Endothelial cell of umbilical vein (primary cell): ENCODE measurements around the gene BBLN. TPM values are rescaled to one million over a fixed set of nuclear protein-coding genes. Genes with fewer than 3 reads are reported as not detected.

ENCODE experiments used
- BruUV-seq: library from RNA; stranded (reverse); fragments of 400-500 nt; replicated peaks from 2 replicates; lab custom pipeline; 2021; lab: Mats Ljungman, UMichigan
- CTCF ChIA-PET: fragments of 300-600, 350-600 bp; sonication (Branson Sonifier 250); formaldehyde crosslinking; loops from one replicate; lab custom pipeline; 2021; ENCODE audit warnings: antibody characterized with exemption, inconsistent platforms; lab: Charles Lee
- POLR2A ChIA-PET: fragments of 300-600, 350-600 bp; sonication (Branson Sonifier 250); formaldehyde crosslinking; loops from one replicate; lab custom pipeline; 2021; ENCODE audit warnings: antibody characterized with exemption, inconsistent platforms; lab: Charles Lee
- DNase-seq: peaks from one replicate; pipeline ENCODE4 v3.0.0-alpha.2; 2011; ENCODE audit warnings: low read depth, low spot score
- FAIRE-seq: peaks from 2 replicates; lab custom pipeline; 2011; peaks lifted over from hg19 to GRCh38; lab: Jason Lieb, UNC
- H2AFZ ChIP-seq: 2 replicates; pipeline ENCODE4 v1.6.0; 2012; ENCODE audit warnings: low read depth, low read length, control low read depth, inconsistent platforms
- H3K27ac ChIP-seq: 2 replicates; pipeline ENCODE4 v1.5.1; 2011; ENCODE audit warnings: low read depth, mild to moderate bottlenecking, control low read depth, low read length, moderate library complexity; ENCODE audit not compliant: insufficient read depth
- H3K27me3 ChIP-seq, 2 experiments: 2 replicates each; pipeline versions ENCODE4 v1.6.0 to v1.6.1; 2011; ENCODE audit warnings: low read length in 2 of 2, mixed read lengths in 1 of 2; ENCODE audit not compliant: control insufficient read depth in 2 of 2, insufficient read depth in 2 of 2
- H3K36me3 ChIP-seq, 2 experiments: 2 replicates in 1 of 2; 3 replicates in 1 of 2; pipeline ENCODE4 v1.5.1; 2011; ENCODE audit warnings: low read length in 2 of 2, mild to moderate bottlenecking in 1 of 2, moderate library complexity in 1 of 2; ENCODE audit not compliant: control insufficient read depth in 2 of 2, insufficient read depth in 2 of 2; ENCODE audit errors: extremely low read depth in 1 of 2
- H3K4me1 ChIP-seq: 3 replicates; pipeline ENCODE4 v1.5.1; 2011; ENCODE audit warnings: mild to moderate bottlenecking, low read length; ENCODE audit not compliant: control insufficient read depth, insufficient read depth; ENCODE audit errors: extremely low read depth
- H3K4me2 ChIP-seq: 2 replicates; pipeline ENCODE4 v1.6.1; 2011; ENCODE audit warnings: low read length, control low read depth, mixed read lengths; ENCODE audit not compliant: insufficient read depth
- H3K4me3 ChIP-seq, 3 experiments: fragments of 200-600 bp in 1 of 3; sonication (generic), shearing (Covaris generic) in 1 of 3; replicated peaks in 1 of 3; 2 replicates each; pipeline ENCODE4 v1.5.1; 2011 to 2016; ENCODE audit warnings: control low read depth in 3 of 3, low read length in 3 of 3, mild to moderate bottlenecking in 2 of 3, inconsistent platforms in 1 of 3, low read depth in 1 of 3, moderate library complexity in 1 of 3; ENCODE audit not compliant: insufficient read depth in 1 of 3
- H3K79me2 ChIP-seq: 2 replicates; pipeline ENCODE4 v1.6.0; 2012; ENCODE audit warnings: low read length, inconsistent platforms; ENCODE audit not compliant: control insufficient read depth, insufficient read depth
- H3K9ac ChIP-seq: replicated peaks from 2 replicates; pipeline ENCODE3; 2011; ENCODE audit warnings: low read length, control low read depth; ENCODE audit not compliant: insufficient read depth; ENCODE audit errors: extremely low read depth
- H3K9me1 ChIP-seq: replicated peaks from 3 replicates; pipeline ENCODE4 v1.6.0; 2011; ENCODE audit warnings: mild to moderate bottlenecking, low read length; ENCODE audit not compliant: control insufficient read depth, insufficient read depth; ENCODE audit errors: extremely low read depth
- H3K9me3 ChIP-seq: replicated peaks from 2 replicates; pipeline ENCODE4 v1.5.1; 2012; ENCODE audit warnings: low read length, inconsistent platforms; ENCODE audit not compliant: control insufficient read depth, insufficient read depth
- H4K20me1 ChIP-seq: replicated peaks from 2 replicates; pipeline ENCODE3; 2011; ENCODE audit warnings: mild to moderate bottlenecking, low read length; ENCODE audit not compliant: control insufficient read depth, insufficient read depth; ENCODE audit errors: extremely low read depth
- CTCF ChIP-seq, 2 donors: IDR thresholded peaks; 1 replicate in 1 of 2; 2 replicates in 1 of 2; pipeline ENCODE4 v1.5.1; 2011; ENCODE audit warnings: low read length in 2 of 2, mild to moderate bottlenecking in 2 of 2, moderate library complexity in 2 of 2, control low read depth in 1 of 2, inconsistent platforms in 1 of 2, low read depth in 1 of 2; ENCODE audit not compliant: insufficient read depth in 1 of 2; ENCODE audit errors: extremely low read depth in 1 of 2
- EZH2 ChIP-seq: IDR thresholded peaks from 2 replicates; pipeline ENCODE4 v1.6.1; 2012; ENCODE audit warnings: borderline replicate concordance, low read depth, mild to moderate bottlenecking, moderate library complexity, low read length, inconsistent platforms; ENCODE audit not compliant: severe bottlenecking
- FOS ChIP-seq: IDR thresholded peaks from 2 replicates; pipeline ENCODE4 v1.6.1; 2011; ENCODE audit warnings: mild to moderate bottlenecking, low read length, moderate library complexity, borderline replicate concordance; ENCODE audit not compliant: insufficient read depth
- GATA2 ChIP-seq: IDR thresholded peaks from 2 replicates; pipeline ENCODE4 v1.7.0; 2011; ENCODE audit warnings: low read depth, mild to moderate bottlenecking, moderate library complexity, mixed read lengths, low read length; ENCODE audit not compliant: insufficient read length, insufficient read depth
- JUN ChIP-seq: IDR thresholded peaks from 2 replicates; pipeline ENCODE4 v1.6.1; 2011; ENCODE audit warnings: borderline replicate concordance, low read depth; ENCODE audit not compliant: insufficient read length, insufficient read depth
- MYC ChIP-seq: IDR thresholded peaks from one replicate; pipeline ENCODE4 v1.6.1; 2011; ENCODE audit warnings: mild to moderate bottlenecking, low read depth, low read length
- POLR2A ChIP-seq: IDR thresholded peaks from 2 replicates; pipeline ENCODE4 v1.6.1; 2012; ENCODE audit warnings: low read depth, mild to moderate bottlenecking, control low read depth, low read length
- POLR2AphosphoS5 ChIP-seq: IDR thresholded peaks from 2 replicates; pipeline ENCODE4 v1.6.1; 2012; ENCODE audit warnings: low read depth, mild to moderate bottlenecking, control low read depth, low read length, moderate library complexity; ENCODE audit not compliant: insufficient read depth
- dilution Hi-C: fragments of 300-500 bp; cut with MboI; formaldehyde crosslinking; loops from one replicate; pipeline ENCODE4 v1.15.0; 2019; ENCODE audit warnings: low sequenced_read_pairs; ENCODE audit not compliant: extremely low pct_ligation_motif_present
- intact Hi-C: fragments of 100-400 bp; cut with micrococcal nuclease; formaldehyde crosslinking; loops from one replicate; pipeline ENCODE4 v1.10.0; 2022
- polyA plus RNA-seq, 4 experiments: library from polyadenylated mRNA; depleted of rRNA in 3 of 4; stranded (reverse) in 3 of 4; unstranded in 1 of 4; fragments of >200 nt; gene quantifications; 2 replicates each; pipeline versions ENCODE4 v1.2.1 to v1.2.3, GENCODE V29; 2011 to 2012; ENCODE audit warnings: missing spikeins in 1 of 4
- total RNA-seq: library from RNA; stranded (reverse); gene quantifications from 2 replicates; pipeline ENCODE4 v1.2.3, GENCODE V29; 2021
- TF ChIP-seq, protein P1 (sequence below): IDR thresholded peaks from 2 replicates; pipeline ENCODE4 v1.6.1; 2011; ENCODE audit not compliant: insufficient read depth, insufficient read length

Gene BBLN
- total and polyA plus RNA-seq, 2 donors (not counting 3 experiments of a cell fraction or from before 2014, with no cell fraction given): 51.0 to 124 TPM

GRCh38 chr9:128188209-128188608, 28.1 kb downstream of the BBLN start:
- dilution Hi-C loops (no loop called here), intact Hi-C loops (no loop called here)
- H3K4me1 ChIP-seq: peaks cover 11% of the 10 kb centered on the region
- H3K4me3 ChIP-seq: no peak overlapping the region
- DNase-seq: no peak
- POLR2A ChIA-PET: no interaction called here
- H3K27me3 ChIP-seq: no peaks in the 10 kb centered on the region
- H3K79me2 ChIP-seq: peaks cover 17% of the 10 kb centered on the region
- no peak overlapping the region for H3K9ac ChIP-seq
- BruUV-seq: no TSS peak
- peaks cover 7 to 24% of the 10 kb centered on the region in 2 experiments for H3K36me3 ChIP-seq
- no peak overlapping the region for H3K27ac ChIP-seq
- TF ChIP-seq MYC: no peak
- no peak for TF ChIP-seq CTCF (IDR thresholded peaks at IDR 0.05; ENCODE audit: extremely low read depth in 1 of 2, insufficient read depth in 1 of 2, low read depth in 1 of 2, low read length in 2 of 2)
- no peak for TF ChIP-seq EZH2
- no peak for TF ChIP-seq FOS
- no peak for TF ChIP-seq POLR2A
- TF ChIP-seq, protein P1, sequence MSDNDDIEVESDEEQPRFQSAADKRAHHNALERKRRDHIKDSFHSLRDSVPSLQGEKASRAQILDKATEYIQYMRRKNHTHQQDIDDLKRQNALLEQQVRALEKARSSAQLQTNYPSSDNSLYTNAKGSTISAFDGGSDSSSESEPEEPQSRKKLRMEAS: no peak
- no peak for TF ChIP-seq JUN
- no peak for TF ChIP-seq GATA2
- TF ChIP-seq POLR2AphosphoS5: no peak
- CTCF ChIA-PET: no interaction called here
- no peaks in the 10 kb centered on the region for H4K20me1 ChIP-seq
- peak; percentile 8 for FAIRE-seq
- no peaks in the 10 kb centered on the region for H3K9me1 ChIP-seq
- H3K4me2 ChIP-seq: no peak overlapping the region
- no peak overlapping the region for H2AFZ ChIP-seq
- H3K9me3 ChIP-seq: no peaks in the 10 kb centered on the region
